ENCODE results near the gene LUZP1. TPM values are rescaled to one million over a fixed set of nuclear protein-coding genes. Genes with fewer than 3 reads are reported as not detected.

LUZP1 gene
- total and polyA plus RNA-seq, 2 experiments from 2014 or later = 23.3 to 27.6 TPM

DNA sequence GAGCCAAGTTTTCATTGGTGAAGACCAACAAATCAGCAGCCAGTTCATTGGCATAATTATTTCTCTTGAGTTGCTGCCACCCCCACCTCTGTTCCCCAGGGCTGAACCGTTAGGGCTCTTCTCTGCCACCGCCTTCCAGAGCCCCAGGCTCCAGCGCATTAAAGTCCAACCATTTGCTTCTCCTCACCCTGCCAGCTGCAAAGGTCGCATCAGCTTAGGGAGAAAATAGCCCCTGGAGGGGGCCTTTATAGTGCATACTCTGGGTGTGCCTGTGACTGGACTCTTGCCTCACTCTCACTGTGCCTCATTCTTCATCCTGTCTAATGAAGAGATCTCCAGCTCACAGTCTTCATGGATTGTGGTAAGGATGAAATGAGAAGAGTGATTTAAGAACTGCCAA lies 99.0 kb downstream of the LUZP1 start:
- TF ChIP-seq EZH2phosphoT487 (IDR thresholded peaks at IDR 0.05; ENCODE audit: low read depth, severe bottlenecking, unreplicated experiment) (no peak), EZH2 (IDR thresholded peaks at IDR 0.05; ENCODE audit: borderline replicate concordance) (no peak)
- TF ChIP-seq, protein P1, sequence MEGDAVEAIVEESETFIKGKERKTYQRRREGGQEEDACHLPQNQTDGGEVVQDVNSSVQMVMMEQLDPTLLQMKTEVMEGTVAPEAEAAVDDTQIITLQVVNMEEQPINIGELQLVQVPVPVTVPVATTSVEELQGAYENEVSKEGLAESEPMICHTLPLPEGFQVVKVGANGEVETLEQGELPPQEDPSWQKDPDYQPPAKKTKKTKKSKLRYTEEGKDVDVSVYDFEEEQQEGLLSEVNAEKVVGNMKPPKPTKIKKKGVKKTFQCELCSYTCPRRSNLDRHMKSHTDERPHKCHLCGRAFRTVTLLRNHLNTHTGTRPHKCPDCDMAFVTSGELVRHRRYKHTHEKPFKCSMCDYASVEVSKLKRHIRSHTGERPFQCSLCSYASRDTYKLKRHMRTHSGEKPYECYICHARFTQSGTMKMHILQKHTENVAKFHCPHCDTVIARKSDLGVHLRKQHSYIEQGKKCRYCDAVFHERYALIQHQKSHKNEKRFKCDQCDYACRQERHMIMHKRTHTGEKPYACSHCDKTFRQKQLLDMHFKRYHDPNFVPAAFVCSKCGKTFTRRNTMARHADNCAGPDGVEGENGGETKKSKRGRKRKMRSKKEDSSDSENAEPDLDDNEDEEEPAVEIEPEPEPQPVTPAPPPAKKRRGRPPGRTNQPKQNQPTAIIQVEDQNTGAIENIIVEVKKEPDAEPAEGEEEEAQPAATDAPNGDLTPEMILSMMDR (IDR thresholded peaks at IDR 0.05; ENCODE audit: poor library complexity) = no peak
- whole genome bisulfite sequencing (ENCODE audit: low lambda C conversion rate, missing lambda C conversion rate) = 88% methylated on average over 4 of the region's 4 CpGs
- Histone ChIP-seq H3K36me3 (replicated peaks; ENCODE audit: insufficient read depth, low read depth) (no peaks in the 10 kb centered on the region), H2AFZ (no peak overlapping the region), H3K9me2 (replicated peaks; ENCODE audit: insufficient read depth) (no peaks in the 10 kb centered on the region), H3K4me3 (no peak overlapping the region), H3K9me3 (ENCODE audit: low read depth) (no peaks in the 10 kb centered on the region), H4K20me1 (ENCODE audit: insufficient read depth, poor library complexity, severe bottlenecking) (peaks cover 4% of the 10 kb centered on the region), H3K4me2 (no peak overlapping the region), H3K79me2 (peaks cover 9% of the 10 kb centered on the region), H3K27me3 (no peaks in the 10 kb centered on the region), H3K27ac (no peak overlapping the region), H3K4me1 (ENCODE audit: insufficient read depth) (no peaks in the 10 kb centered on the region)
- no peak for DNase-seq (ENCODE audit: low spot score)

DNA sequence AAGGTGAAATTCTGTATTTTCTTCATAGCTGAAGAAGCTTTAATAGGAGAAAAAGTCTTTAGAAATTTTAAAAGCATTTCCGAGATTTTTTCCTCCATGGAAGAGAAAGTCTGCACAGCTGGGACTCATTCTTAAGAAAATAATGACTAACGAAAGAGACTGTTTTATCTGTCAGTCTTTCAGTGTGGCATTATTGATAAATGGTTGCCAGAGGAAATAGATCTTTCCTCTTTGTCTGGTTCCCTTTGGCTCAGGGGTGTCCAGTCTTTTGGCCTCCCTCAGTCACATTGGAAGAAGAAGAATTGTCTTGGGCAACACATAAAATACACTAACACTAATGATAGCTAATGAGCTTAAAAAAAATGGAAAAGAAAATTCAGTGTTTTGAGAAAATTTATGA lies 99.5 kb downstream of the LUZP1 start:
- DNase-seq (ENCODE audit: low spot score) = no peak
- no peak overlapping the region for H3K4me2 ChIP-seq
- TF ChIP-seq, protein P1 (IDR thresholded peaks at IDR 0.05; ENCODE audit: poor library complexity) = no peak
- TF ChIP-seq EZH2 (IDR thresholded peaks at IDR 0.05; ENCODE audit: borderline replicate concordance) (no peak), EZH2phosphoT487 (IDR thresholded peaks at IDR 0.05; ENCODE audit: low read depth, severe bottlenecking, unreplicated experiment) (no peak)
- no peaks in the 10 kb centered on the region for H3K36me3 ChIP-seq (replicated peaks; ENCODE audit: insufficient read depth, low read depth)
- H3K9me2 ChIP-seq (replicated peaks; ENCODE audit: insufficient read depth) = no peaks in the 10 kb centered on the region
- H3K27me3 ChIP-seq = no peaks in the 10 kb centered on the region
- no peaks in the 10 kb centered on the region for H3K4me1 ChIP-seq (ENCODE audit: insufficient read depth)
- H3K27ac ChIP-seq = no peak overlapping the region
- H2AFZ ChIP-seq = no peak overlapping the region
- H3K9me3 ChIP-seq (ENCODE audit: low read depth) = no peaks in the 10 kb centered on the region
- 95% methylated on average over 2 of the region's 2 CpGs for WGBS (ENCODE audit: low lambda C conversion rate, missing lambda C conversion rate)
- H4K20me1 ChIP-seq (ENCODE audit: insufficient read depth, poor library complexity, severe bottlenecking) = peaks cover 4% of the 10 kb centered on the region
- peaks cover 14% of the 10 kb centered on the region for H3K79me2 ChIP-seq
- H3K4me3 ChIP-seq = no peak overlapping the region

GRCh38 chr1:23066075-23066474 lies 102.6 kb downstream of the LUZP1 start:
- Histone ChIP-seq H3K27me3 (no peaks in the 10 kb centered on the region), H3K9me3 (ENCODE audit: low read depth) (no peaks in the 10 kb centered on the region), H3K4me3 (no peak overlapping the region), H2AFZ (no peak overlapping the region), H3K79me2 (peaks cover 26% of the 10 kb centered on the region), H3K4me2 (no peak overlapping the region), H3K36me3 (replicated peaks; ENCODE audit: insufficient read depth, low read depth) (no peaks in the 10 kb centered on the region), H3K4me1 (ENCODE audit: insufficient read depth) (no peaks in the 10 kb centered on the region), H3K9me2 (replicated peaks; ENCODE audit: insufficient read depth) (no peaks in the 10 kb centered on the region), H4K20me1 (ENCODE audit: insufficient read depth, poor library complexity, severe bottlenecking) (peaks cover 4% of the 10 kb centered on the region), H3K27ac (no peak overlapping the region)
- no peak for DNase-seq (ENCODE audit: low spot score)
- TF ChIP-seq EZH2phosphoT487 (IDR thresholded peaks at IDR 0.05; ENCODE audit: low read depth, severe bottlenecking, unreplicated experiment) (no peak), EZH2 (IDR thresholded peaks at IDR 0.05; ENCODE audit: borderline replicate concordance) (no peak)
- TF ChIP-seq, protein P1 (IDR thresholded peaks at IDR 0.05; ENCODE audit: poor library complexity) = no peak
- WGBS (ENCODE audit: low lambda C conversion rate, missing lambda C conversion rate) = 96% methylated on average over 2 of the region's 2 CpGs

- DNase-seq (ENCODE audit: low spot score) = no peak
- peaks cover 4% of the 10 kb centered on the region for H4K20me1 ChIP-seq (ENCODE audit: insufficient read depth, poor library complexity, severe bottlenecking)
- peaks cover 26% of the 10 kb centered on the region for H3K79me2 ChIP-seq
- H2AFZ ChIP-seq = no peak overlapping the region
- WGBS (ENCODE audit: low lambda C conversion rate, missing lambda C conversion rate) = 83% methylated on average over 2 of the region's 2 CpGs
- no peak overlapping the region for H3K4me2 ChIP-seq
- TF ChIP-seq EZH2phosphoT487 (IDR thresholded peaks at IDR 0.05; ENCODE audit: low read depth, severe bottlenecking, unreplicated experiment) (no peak), EZH2 (IDR thresholded peaks at IDR 0.05; ENCODE audit: borderline replicate concordance) (no peak)
- TF ChIP-seq, protein P1 (IDR thresholded peaks at IDR 0.05; ENCODE audit: poor library complexity) = no peak
- no peaks in the 10 kb centered on the region for H3K4me1 ChIP-seq (ENCODE audit: insufficient read depth)
- no peaks in the 10 kb centered on the region for H3K9me3 ChIP-seq (ENCODE audit: low read depth)
- no peaks in the 10 kb centered on the region for H3K9me2 ChIP-seq (replicated peaks; ENCODE audit: insufficient read depth)
- H3K4me3 ChIP-seq = no peak overlapping the region
- no peak overlapping the region for H3K27ac ChIP-seq
- no peaks in the 10 kb centered on the region for H3K36me3 ChIP-seq (replicated peaks; ENCODE audit: insufficient read depth, low read depth)
- no peaks in the 10 kb centered on the region for H3K27me3 ChIP-seq
These were observed 103.3 kb downstream of the LUZP1 start for GRCh38 chr1:23065385-23065784.
